H4 (cell line): ENCODE data around the gene LILRA6. TPM values are rescaled to one million over a fixed set of nuclear protein-coding genes. Genes with fewer than 3 reads are reported as not detected.
"Not testable (repeated sequence)": the region's sequence is repeated elsewhere in the genome, so short reads cannot be mapped to it uniquely, and the experiment has no call there.

ENCODE experiments used
- DNase-seq: peaks from one replicate; pipeline ENCODE4 v3.0.0-alpha.2; 2015; ENCODE audit warnings: low spot score
- total RNA-seq: library from RNA; depleted of rRNA; stranded (reverse); fragments of >200 nt; shearing (Covaris generic); gene quantifications from 2 replicates; pipeline ENCODE4 v1.2.3, GENCODE V29; 2014

LILRA6 gene
- total RNA-seq, 1 experiment from 2014 or later: not detected

DNA sequence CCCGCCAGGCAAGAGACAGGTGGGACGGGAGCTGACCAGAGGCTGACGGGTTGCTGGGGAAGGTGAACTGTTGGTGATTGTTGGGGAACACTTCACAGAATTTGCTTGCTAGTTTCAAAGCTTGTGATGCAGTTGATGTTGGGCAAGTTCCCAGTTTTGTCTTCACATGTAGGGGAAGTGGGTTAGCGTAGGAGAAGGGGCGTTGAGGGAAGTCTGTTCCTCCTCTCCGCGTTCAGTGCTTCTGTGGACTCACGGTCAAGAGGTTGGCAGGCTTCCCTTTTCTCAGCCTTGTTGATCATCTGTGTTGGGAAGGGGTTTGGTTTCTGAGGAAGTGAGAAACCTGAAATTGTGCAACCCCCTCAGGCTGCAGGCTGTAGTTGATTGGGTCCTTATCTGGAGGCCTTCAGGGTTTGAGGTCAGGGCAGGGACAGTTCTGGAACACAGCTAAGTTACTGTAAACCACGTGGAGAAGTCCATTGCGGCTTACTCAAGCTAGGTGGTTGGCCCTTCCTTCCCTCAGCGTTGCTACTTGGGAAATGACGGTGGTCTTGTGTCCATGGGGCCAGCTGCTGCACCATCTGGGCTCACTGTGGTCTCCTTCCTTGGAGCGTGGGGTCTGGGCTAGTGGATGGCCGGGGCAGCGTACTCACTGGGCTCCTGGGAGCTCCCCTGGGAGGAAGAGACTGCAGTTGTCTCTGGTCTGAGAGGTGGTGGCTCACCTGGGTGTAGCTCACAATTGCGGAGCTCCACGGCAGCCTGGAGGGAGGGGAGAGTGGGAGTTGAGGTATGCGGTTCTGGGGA, 34.4 kb downstream of the LILRA6 start:
- peak; percentile 98 for DNase-seq

DNA sequence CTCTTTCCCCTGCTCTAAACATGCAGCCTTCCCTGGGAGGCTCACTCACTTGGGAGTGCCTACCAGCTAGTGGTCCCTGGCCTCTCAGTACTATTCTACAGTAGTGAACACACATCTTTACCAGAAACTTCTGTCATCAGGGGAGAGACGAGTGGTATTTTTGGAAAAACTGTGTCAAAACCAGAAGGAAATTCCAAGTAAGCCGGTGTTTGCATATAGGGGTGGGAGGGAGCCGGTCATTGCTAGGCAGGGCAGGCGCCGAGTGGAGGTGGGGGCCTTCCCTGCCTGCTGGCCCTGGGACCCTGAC, 35.0 kb downstream of the LILRA6 start:
- DNase-seq: no peak

DNA sequence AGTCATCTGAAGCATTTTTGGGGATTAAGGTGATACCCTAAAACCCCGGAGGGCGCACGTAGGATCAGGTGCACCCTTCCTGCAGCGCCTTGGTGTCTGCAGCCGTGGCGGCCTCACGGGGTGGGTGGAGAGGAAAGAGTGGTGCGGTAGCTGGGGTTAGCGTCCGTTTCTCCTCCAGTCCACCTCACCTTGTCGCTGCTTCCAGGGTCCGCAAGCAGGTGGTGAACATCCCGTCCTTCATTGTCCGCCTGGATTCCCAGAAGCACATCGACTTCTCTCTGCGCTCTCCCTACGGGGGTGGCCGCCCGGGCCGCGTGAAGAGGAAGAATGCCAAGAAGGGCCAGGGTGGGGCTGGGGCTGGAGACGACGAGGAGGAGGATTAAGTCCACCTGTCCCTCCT, 35.4 kb downstream of the LILRA6 start:
- DNase-seq: not testable (repeated sequence)

DNA sequence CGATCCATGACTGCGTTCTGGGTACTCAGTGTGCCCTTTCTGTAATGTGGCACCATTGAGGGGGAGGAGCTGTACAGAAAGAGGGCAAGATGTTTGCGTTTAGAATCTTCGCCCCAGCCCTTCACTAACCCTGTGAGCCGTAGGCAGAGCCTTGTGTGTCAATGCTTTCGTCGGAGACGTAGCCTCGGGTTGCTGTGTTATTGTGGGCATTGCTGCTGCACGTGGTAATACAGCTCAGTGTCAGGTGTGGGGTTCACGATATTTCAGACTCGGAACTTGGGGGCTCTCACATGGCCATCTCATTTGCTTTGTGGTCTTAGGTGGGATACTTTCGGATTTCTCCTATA, 35.8 kb downstream of the LILRA6 start:
- no peak for DNase-seq

DNA sequence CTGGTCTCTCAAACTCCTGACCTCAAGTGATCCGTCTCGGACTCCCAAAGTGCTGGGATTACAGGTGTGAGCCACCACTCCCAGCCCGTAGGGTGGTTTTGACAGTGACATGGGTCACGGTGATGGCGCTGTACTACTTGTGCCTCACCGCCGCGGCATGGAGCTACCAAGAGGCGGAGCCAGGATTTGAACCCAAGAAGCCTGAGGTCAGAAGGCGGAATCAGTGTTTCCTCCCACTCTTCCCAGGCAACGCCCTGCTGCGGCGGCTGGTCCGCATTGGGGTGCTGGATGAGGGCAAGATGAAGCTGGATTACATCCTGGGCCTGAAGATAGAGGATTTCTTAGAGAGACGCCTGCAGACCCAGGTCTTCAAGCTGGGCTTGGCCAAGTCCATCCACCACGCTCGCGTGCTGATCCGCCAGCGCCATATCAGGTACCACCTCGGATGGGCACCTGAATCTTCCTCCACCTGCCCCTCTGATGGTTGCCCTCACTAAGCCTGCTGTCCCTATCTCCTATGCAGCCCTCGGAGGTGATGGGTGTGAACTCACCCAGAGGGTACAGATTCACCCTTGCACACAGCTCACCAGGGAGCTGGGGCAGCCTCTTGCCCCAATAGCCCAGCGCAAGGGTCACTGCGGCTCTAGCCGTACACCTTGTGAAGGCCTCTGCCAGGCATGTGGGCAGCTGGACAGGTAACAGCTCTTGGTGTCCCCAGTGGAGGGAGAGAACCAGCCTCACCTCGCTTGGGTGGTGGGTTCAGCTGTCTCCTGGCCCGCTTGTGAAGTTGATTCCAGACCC, 36.4 kb downstream of the LILRA6 start:
- no peak for DNase-seq

DNA sequence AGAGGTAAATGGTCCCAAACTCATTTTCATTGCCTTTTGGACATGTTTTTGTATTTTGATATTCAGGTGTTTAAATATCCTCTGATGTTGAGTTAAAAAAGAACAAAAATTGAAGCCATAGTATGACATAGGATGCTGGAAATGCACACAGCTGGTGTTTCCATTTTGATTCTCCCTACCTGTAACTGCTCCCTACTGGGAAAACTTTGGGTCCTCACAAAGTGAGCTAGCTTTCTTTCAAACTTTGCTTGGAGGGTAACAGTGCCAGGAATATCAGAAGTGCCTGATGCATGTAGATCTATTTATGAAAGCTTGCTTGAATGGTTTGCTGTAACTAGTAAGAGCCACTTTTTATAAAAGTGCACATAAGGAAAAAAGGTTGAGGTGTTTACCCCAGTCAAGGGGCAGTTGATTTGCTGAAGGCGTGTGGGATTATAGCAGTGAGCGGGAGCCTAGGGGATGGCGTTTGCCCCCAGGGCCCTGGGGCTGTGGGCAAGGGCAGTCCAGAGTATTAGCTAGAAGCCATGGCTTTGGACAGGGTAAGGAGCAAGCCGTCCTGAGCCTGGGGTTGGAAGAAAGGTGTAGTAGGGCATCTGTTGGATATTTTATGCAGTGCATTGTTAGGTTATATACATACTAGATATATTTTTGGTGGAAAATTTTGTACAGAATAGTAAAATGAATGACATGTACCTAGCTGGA, 37.7 kb downstream of the LILRA6 start:
- DNase-seq: no peak

DNA sequence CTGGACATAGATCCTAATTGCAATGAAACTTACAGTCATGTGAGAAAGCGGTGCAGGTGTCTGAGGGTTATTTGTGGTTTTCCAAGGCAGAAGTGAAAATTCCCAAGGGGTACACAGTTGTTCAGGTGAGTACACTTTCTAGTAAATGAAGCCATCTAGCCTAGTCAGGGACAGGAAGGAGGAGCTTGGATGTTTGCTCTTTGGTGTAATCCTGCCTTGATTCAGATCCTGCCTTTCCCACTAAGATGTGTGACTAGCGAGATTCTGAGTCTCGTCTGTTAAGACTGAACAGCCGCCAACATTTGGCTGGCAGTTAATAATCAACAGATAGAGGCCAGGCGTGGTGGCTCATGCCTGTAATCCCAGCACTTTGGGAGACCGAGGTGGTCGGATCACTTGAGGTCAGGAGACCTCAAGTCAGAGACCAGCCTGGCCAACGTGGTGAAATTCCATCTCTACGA, 39.4 kb downstream of the LILRA6 start:
- DNase-seq: no peak

DNA sequence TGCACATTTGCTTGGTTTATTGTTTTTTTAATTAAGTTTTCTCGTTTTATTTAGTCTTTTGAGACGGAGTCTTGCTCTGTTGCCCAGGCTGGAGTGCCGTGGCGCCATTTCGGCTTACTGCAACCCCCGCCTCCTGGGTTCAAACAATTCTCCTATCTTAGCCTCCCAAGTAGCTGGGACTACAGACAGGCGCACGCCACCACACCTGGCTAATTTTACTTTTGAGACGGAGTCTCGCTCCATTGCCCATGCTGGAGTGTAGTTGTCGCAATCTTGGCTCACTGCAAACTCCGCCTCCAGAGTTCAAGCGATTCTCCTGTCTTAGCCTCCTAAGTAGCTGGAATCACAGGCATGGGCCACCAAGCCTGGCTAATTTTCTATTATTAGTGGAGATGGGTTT, 40.6 kb downstream of the LILRA6 start:
- no peak for DNase-seq

DNA sequence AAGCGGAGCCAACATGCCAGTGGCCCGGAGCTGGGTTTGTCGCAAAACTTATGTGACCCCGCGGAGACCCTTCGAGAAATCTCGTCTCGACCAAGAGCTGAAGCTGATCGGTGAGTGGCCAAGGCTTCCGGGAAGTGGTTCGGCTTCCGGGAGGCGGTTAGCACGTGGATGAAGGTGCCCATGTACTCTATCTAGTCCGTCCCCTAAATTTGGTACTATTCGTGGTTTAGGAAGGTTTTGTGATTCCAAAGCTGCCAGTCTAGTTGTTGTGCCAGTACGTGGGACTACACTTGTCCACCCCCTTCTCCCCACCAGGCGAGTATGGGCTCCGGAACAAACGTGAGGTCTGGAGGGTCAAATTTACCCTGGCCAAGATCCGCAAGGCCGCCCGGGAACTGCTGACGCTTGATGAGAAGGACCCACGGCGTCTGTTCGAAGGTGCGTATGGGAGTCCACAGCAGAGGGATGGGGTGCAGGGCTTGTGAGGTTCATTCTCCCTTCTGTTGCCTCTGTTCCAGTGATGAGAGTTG, 41.4 kb downstream of the LILRA6 start:
- no peak for DNase-seq

DNA sequence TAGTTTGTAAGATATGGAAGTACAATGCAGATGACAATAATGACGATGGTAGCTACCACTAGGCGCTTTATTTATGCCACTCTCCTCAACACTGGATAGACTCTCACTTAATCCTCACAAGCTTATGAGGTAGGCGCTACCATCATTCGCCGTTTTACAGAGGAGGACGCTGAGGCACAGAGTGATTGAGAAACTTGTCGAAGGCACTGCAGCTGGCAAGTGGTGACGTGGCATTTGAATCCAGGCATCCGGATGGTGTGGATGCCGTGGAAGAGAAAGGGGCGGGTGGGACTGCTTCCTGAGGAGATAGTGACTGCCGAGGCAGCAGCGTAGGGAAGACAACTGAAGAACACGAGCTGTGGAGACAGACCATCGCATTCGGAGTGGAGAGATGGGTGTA, 43.2 kb downstream of the LILRA6 start:
- no peak for DNase-seq

DNA sequence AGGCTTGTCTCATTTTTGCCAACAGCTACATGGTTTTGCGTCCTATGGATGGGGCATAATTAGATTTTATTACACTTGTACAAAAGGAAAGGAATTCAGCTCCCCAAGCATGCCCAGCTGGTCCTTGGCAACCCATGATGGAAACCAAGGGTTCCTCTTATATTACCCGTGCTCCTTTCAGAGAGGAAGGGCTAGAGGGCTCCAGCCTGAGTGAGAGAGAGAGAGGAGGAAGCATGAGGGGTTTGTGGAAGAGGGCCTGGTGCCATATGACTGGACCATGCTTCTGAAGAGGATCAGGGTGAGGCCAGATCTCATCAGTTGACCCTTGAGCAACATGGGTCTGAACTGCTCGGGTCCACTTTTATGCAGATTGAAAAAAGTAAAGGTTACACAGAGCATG, 45.5 kb downstream of the LILRA6 start:
- DNase-seq: peak; percentile 12

DNA sequence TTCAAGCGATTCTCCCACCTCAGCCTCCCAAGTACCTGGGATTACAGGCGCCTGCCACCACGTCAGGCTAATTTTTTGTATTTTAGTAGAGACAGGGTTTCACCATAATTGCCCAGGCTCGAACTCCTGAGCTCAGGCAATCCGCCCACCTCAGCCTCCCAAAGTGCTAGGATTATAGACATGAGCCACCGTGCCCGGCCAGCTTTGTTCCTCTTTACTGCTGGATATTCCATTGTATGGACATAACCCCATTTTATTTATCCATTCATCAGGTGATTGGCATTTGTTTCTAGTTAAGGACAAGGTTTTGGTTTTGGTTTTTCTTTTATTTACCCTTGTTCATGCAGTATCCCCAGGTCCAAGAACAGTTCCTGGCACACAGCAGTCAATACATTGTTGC, 46.1 kb downstream of the LILRA6 start:
- DNase-seq: no peak

DNA sequence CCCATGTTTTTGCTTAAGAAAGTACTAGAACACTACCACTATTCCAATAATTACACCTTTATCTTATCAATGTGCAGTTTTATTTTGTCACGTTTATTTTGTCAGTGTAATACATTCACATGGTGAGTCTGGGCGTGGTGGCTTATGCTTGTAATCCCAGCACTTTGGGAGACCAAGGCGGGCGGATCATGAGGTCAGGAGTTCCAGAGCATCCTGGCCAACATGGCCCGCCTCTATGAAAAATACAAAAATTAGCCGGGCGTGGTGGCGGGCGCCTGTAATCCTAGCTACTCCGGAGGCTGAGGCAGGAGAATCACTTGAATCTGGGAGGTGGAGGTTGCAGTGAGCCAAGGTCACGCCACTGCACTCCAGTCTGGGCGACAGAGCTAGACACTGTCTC, 48.1 kb downstream of the LILRA6 start:
- not testable (repeated sequence) for DNase-seq

DNA sequence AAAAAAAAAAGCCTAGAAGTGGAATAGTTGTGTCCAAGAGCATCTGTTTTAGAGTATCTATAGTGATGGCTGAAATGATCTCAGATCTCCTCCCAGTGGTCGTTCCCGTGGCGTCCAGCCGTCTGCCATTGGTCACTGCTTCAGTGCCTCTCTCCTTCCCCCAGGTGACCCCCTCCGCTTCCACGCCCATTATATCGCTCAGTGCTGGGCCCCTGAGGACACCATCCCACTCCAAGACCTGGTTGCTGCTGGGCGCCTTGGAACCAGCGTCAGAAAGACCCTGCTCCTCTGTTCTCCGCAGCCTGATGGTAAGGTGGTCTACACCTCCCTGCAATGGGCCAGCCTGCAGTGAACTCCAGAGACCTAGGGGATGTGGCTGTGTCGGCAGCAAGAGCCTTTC, 49.6 kb downstream of the LILRA6 start:
- DNase-seq: no peak

DNA sequence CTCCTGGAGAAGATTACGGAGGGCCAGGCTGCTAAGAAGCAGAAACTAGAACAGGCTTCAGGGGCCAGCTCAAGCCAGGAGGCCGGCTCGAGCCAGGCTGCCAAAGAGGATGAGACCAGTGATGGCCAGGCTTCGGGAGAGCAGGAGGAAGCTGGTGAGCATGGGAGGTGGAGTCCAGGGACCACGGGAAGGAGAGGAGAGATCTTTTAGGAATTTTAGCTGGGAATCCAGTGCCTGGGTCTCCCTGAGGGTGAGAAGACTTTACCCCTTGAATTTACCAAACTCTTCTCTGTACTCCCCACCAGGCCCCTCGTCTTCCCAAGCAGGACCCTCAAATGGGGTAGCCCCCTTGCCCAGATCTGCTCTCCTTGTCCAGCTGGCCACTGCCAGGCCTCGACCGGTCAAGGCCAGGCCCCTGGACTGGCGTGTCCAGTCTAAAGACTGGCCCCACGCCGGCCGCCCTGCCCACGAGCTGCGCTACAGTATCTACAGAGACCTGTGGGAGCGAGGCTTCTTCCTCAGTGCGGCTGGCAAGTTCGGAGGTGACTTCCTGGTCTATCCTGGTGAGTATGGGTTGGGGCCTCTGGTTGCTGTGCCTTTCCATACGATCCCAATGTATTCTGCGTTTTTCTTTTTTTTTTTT, 50.7 kb downstream of the LILRA6 start:
- DNase-seq: no peak

DNA sequence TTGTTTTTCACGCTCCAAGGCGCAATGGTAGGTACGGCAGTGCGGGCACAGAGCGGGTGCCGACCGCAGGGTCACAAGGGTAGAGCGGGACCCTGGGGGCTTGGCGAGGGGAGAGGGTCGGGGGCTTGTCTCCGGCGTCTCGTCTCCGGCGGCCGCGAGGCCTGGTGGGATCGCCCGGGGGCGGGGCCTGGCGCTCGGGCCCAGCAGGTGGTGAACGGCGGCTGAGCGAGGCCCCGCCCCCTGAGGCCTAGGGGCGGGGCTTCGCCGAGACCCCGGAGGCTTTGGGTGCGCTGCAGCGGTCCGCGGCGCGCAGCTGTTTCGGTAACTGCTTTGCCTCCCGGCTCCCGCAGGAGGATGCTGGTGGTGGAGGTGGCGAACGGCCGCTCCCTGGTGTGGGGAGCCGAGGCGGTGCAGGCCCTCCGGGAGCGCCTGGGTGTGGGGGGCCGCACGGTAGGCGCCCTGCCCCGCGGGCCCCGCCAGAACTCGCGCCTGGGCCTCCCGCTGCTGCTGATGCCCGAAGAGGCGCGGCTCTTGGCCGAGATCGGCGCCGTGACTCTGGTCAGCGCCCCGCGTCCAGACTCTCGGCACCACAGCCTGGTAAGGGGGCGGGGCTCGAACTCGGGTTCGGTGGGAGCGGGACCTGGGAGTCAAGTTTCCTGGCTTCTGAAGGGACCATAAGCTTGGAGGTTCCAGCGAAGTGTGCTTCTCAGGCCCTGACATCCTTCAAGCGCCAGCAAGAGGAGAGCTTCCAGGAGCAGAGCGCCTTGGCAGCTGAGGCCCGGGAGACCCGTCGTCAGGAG, 51.4 kb downstream of the LILRA6 start, which contains the start of gene TSEN34:
TSS of gene TSEN34 (plus strand) at position 298 of the 800 bp plus-strand sequence. CDS start at position 355, 57 bp downstream.
- DNase-seq: no peak

DNA sequence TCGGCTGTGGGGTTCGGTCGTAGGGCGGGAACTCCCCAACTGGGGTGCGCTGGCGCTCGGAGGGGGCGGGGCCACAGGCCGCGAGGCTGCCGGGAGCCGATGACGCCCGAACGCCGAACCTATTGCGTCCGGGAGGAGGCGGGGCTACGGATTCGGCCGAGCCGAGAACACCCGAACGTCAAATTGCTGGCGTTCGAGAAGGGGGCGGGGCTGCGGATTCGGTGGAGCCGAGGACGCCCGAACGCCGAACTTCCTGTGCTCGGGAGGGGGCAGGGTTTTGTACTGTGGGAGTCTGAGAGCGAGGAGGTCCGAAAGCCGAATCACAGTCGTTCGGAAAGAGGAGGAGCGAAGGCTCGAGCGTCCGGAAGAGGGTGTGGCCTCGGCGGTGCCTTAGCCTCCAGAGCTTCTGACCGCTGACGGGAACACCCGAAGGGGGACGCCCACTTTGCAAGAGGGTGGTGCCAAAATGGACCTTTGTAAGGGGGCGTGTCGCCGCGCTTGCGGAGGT, 52.0 kb downstream of the LILRA6 start:
- peak; percentile 100 for DNase-seq

DNA sequence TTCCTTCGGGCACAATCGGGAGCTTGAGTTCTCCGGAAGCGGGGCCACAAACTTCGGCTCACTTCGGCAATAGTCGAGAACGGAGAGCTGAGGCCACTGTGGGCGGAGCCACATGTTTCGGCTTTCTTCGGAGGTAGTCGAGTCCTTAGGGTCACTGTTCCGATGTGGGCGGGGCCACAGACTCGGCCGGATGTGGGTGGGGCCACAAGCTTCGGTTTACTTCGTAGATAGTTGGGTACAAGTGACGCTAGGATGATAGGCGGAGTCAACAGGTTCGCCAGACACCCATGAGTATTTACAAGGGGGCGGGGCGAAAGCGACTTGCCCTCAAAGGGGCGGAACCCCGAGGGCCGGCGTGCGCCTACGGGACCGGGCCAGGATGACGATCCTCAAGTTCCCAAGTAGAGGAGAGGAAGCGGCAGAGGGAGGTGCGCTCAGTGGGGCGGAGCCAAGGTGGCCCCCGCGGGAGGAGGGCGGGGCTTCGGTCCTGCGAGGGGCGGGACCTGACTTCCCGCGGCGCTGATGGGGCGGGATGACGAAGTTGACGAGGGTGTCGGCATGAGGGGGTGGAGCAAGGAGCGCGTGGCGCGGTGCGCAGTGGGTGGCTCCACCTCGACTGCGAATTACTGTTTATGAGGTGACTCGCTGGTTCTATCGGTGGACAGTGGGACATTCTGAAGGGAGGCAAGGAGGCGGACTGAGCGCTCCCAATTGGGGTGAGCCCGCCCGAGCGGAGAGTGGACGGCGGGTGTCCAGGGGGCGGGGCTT, 52.7 kb downstream of the LILRA6 start:
- DNase-seq: peak; percentile 100

DNA sequence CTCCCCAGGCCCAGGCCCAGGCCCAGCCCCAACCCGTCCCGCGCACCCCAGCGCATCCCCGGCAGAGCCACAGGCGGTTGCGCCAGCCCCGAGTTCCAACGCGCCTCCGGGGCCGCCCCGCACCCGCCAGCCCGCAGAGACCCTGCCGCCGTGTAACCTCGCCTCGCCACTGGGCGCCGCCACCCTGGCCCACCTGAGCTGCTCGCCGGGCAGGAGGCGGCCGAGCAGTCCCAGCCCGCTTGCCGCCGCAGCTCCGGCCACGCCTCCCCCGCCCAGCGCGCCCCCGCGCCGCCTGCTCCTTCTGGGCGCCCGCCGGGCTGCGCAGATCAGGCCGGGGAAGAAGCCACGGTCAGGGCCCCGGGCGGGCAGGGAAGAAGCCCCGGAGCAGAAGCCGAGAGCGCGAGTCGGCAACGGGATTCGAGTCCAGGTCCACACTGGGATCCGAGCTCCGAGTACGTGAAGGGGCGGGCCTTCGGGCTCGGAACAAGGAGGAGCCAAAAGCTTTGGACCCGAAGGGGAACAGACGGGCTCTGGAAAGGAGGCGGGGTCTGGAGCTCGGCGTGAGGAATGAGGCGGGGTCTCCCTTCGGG, 53.4 kb downstream of the LILRA6 start, which contains the start of gene MBOAT7:
TSS of gene MBOAT7 (minus strand) at position 436 of the 590 bp plus-strand sequence. CDS start 1,072 bp downstream, outside the sequence.
- no peak for DNase-seq
